Muscle layer of duodenum (tissue), 2 donors: ENCODE data around the gene CHPT1.
A peak's percentile ranks its signal among the peaks of the same experiment; 100 is the strongest.

ENCODE experiments used
- H3K27ac ChIP-seq: one replicate; pipeline ENCODE4 v1.7.0; 2013; ENCODE audit warnings: mild to moderate bottlenecking, low read length
- H3K27me3 ChIP-seq: one replicate; pipeline ENCODE4 v1.7.0; 2013; ENCODE audit warnings: low read depth, mild to moderate bottlenecking, control low read depth, low read length
- H3K36me3 ChIP-seq, 2 donors: one replicate each; pipeline ENCODE4 v1.7.0; 2013; ENCODE audit warnings: low read length in 2 of 2, control low read depth in 1 of 2, mild to moderate bottlenecking in 1 of 2; ENCODE audit not compliant: insufficient read depth in 2 of 2, control insufficient read depth in 1 of 2
- H3K4me1 ChIP-seq, 2 donors: one replicate each; pipeline ENCODE4 v1.7.0; 2013; ENCODE audit warnings: low read length in 2 of 2, mild to moderate bottlenecking in 2 of 2, control low read depth in 1 of 2, moderate library complexity in 1 of 2; ENCODE audit not compliant: insufficient read depth in 2 of 2, control insufficient read depth in 1 of 2
- H3K4me3 ChIP-seq, 2 donors: one replicate each; pipeline ENCODE4 v1.7.0; 2013; ENCODE audit warnings: low read length in 2 of 2, low read depth in 1 of 2, mild to moderate bottlenecking in 1 of 2
- H3K9me3 ChIP-seq, 2 donors: one replicate each; pipeline ENCODE4 v1.7.0; 2013; ENCODE audit warnings: low read length in 2 of 2, control low read depth in 1 of 2, mild to moderate bottlenecking in 1 of 2; ENCODE audit not compliant: control insufficient read depth in 1 of 2
- donor health status: healthy.

Gene CHPT1

GRCh38 chr12:101700299-101700820 is 2.9 kb downstream of the CHPT1 start:
- H3K4me3 ChIP-seq = no peak overlapping the region
- H3K4me1 ChIP-seq = peaks cover 20 to 45% of the 10 kb centered on the region in 2 donors
- no peaks in the 10 kb centered on the region for H3K9me3 ChIP-seq

GRCh38 chr12:101703487-101703886 is 6.0 kb downstream of the CHPT1 start:
- no peaks in the 10 kb centered on the region for H3K9me3 ChIP-seq
- no peaks in the 10 kb centered on the region for H3K27me3 ChIP-seq
- no peak overlapping the region for H3K4me3 ChIP-seq
- H3K4me1 ChIP-seq = peaks cover 24 to 47% of the 10 kb centered on the region in 2 donors
- peaks cover 0 to 3% of the 10 kb centered on the region in 2 donors for H3K36me3 ChIP-seq
- H3K27ac ChIP-seq = no peak overlapping the region

More at GRCh38 chr12:101700299-101700820, 2.9 kb downstream of the CHPT1 start:
- H3K27me3 ChIP-seq = no peaks in the 10 kb centered on the region
- peaks cover 0 to 3% of the 10 kb centered on the region in 2 donors for H3K36me3 ChIP-seq
- H3K27ac ChIP-seq = peak overlapping the region; percentile 24

DNA sequence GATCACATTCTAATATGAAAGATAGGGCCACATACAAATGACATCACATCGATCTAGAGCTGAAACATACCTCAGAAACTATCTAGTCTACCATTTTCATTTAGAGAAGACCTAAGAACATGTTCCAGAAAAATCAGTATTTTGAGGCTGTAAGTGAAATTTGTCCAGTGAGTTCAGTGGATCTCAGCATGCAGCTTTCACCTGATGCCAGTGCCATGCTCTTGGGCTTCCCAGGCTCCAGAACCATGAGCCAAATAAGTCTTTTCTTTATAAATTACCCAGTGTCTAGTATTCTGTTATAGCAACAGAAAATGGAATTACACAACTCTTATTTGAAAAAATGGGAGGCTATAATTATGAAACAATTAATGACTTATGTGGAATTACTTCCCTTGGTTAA is 9.0 kb downstream of the CHPT1 start:
- Histone ChIP-seq H3K27ac (no peak overlapping the region), H3K9me3 (no peaks in the 10 kb centered on the region), H3K27me3 (no peaks in the 10 kb centered on the region), H3K4me1 (peaks cover 19 to 26% of the 10 kb centered on the region in 2 donors), H3K36me3 (peaks cover 0 to 3% of the 10 kb centered on the region in 2 donors), H3K4me3 (no peak overlapping the region)

- H3K9me3 ChIP-seq = no peaks in the 10 kb centered on the region
- H3K27me3 ChIP-seq = no peaks in the 10 kb centered on the region
- peaks cover 15 to 18% of the 10 kb centered on the region in 2 donors for H3K4me1 ChIP-seq
- peaks cover 0 to 3% of the 10 kb centered on the region in 2 donors for H3K36me3 ChIP-seq
- no peak overlapping the region for H3K27ac ChIP-seq
- no peak overlapping the region for H3K4me3 ChIP-seq
These were observed 9.8 kb downstream of the CHPT1 start for GRCh38 chr12:101707131-101707782.

DNA sequence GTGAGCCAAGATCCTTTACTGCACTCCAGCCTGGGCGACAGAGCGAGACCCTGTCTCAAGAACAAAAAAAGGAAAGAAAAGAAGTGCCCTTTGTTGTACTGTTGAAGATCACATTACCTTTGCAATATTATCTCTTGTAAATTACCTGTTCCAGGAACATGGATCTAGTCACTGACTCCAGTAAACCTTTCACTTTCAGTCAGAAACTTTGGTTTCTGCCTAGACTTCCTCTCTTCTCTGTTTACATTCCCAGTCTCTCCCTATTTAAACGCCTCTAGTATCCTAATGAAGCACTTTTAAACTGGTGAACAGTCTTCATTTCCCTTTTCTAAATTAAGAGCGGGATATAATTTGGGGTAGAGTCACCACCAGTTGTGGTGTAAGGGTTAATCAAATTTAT is 12.8 kb downstream of the CHPT1 start:
- no peaks in the 10 kb centered on the region for H3K9me3 ChIP-seq
- no peaks in the 10 kb centered on the region for H3K27me3 ChIP-seq
- H3K36me3 ChIP-seq = no peaks in the 10 kb centered on the region
- H3K27ac ChIP-seq = no peak overlapping the region
- H3K4me3 ChIP-seq = no peak overlapping the region
- H3K4me1 ChIP-seq = peaks cover 17 to 18% of the 10 kb centered on the region in 2 donors

- peaks cover 9 to 15% of the 10 kb centered on the region in 2 donors for H3K4me1 ChIP-seq
- peak overlapping the region; percentile 74 for H3K27ac ChIP-seq
- no peaks in the 10 kb centered on the region for H3K27me3 ChIP-seq
- H3K9me3 ChIP-seq = no peaks in the 10 kb centered on the region
- H3K4me3 ChIP-seq = peak overlapping the region; percentile 12 to 48
- H3K36me3 ChIP-seq = no peaks in the 10 kb centered on the region
These were observed 15.7 kb downstream of the CHPT1 start for GRCh38 chr12:101713059-101713682.

DNA sequence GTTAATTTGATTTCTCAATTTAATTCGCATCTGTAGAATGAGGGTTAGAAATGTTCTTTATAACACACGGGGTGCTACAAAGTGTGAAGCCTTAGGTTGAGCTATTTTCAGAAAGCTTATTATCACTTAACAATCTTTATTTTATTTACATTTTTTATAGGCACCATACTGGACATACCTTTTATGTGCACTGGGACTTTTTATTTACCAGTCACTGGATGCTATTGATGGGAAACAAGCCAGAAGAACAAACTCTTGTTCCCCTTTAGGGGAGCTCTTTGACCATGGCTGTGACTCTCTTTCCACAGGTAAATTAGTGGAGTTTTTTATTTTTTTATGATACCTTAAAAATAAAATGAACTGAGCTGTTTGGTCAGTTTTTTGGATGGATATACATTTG is 16.5 kb downstream of the CHPT1 start:
- peak overlapping the region; percentile 74 for H3K27ac ChIP-seq
- H3K4me3 ChIP-seq = no peak overlapping the region
- H3K27me3 ChIP-seq = no peaks in the 10 kb centered on the region
- H3K9me3 ChIP-seq = no peaks in the 10 kb centered on the region
- peaks cover 9 to 15% of the 10 kb centered on the region in 2 donors for H3K4me1 ChIP-seq
- no peaks in the 10 kb centered on the region for H3K36me3 ChIP-seq

DNA sequence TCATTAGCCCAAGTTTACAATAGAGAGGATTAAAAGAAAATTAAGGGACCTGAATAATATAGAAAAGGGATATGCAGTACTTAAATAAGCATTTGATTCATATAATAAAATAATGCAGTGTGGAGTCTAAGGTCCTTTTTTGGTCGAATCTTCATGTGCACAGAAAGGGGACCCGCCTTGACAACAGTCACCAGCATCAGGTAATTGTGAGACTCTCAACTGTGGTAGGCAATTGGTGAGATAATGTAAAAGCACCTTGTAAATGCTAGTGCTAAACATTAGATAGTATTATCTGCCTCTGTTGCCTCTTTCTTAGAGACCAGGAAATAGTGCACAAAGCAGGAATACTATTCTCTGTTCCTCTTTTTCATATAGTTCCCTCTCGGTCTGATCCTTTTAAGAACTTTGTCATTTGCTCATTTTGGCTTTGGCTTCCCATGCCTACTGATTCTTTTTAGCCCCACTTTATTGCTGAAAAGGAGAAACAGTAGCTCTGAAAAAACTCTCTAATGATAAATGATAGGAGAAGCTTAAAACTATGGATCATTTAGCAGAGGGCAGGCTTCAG is 17.5 kb downstream of the CHPT1 start:
- Histone ChIP-seq H3K4me1 (peaks cover 9 to 12% of the 10 kb centered on the region in 2 donors), H3K36me3 (no peaks in the 10 kb centered on the region), H3K27me3 (no peaks in the 10 kb centered on the region), H3K9me3 (no peaks in the 10 kb centered on the region), H3K27ac (peak overlapping the region; percentile 19), H3K4me3 (no peak overlapping the region)

- Histone ChIP-seq H3K9me3 (no peaks in the 10 kb centered on the region), H3K36me3 (peaks cover 7 to 11% of the 10 kb centered on the region in 2 donors), H3K27ac (no peak overlapping the region), H3K27me3 (no peaks in the 10 kb centered on the region), H3K4me1 (peaks cover 0 to 6% of the 10 kb centered on the region in 2 donors), H3K4me3 (no peak overlapping the region)
These were observed 22.1 kb downstream of the CHPT1 start for GRCh38 chr12:101719566-101719965.

- H3K9me3 ChIP-seq = no peaks in the 10 kb centered on the region
- H3K27me3 ChIP-seq = no peaks in the 10 kb centered on the region
- H3K4me1 ChIP-seq = peaks cover 0 to 5% of the 10 kb centered on the region in 2 donors
- no peak overlapping the region for H3K27ac ChIP-seq
- H3K36me3 ChIP-seq = peaks cover 11% of the 10 kb centered on the region in 2 donors
- H3K4me3 ChIP-seq = no peak overlapping the region
These were observed 22.7 kb downstream of the CHPT1 start for GRCh38 chr12:101720118-101720517.

DNA sequence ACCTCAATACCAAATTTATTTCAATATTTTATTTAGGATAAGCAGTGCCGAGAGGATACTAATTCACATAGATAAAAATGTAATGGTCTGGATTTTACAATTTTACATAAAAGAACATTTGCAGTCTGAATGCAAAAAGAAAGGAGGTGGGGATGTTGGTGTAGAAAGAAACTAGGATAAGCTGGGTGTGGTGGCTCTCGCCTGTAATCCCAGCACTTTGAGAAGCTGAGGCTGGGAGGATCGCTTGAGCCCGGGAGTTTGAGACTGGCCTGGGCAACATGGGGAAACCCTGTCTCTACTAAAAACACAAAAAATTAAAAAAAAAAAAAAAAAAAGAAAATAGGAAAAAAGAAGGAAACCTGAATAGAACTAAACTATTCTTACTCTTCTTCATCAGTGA is 25.0 kb downstream of the CHPT1 start:
- no peak overlapping the region for H3K4me3 ChIP-seq
- no peaks in the 10 kb centered on the region for H3K27me3 ChIP-seq
- peaks cover 16 to 23% of the 10 kb centered on the region in 2 donors for H3K36me3 ChIP-seq
- H3K4me1 ChIP-seq = no peaks in the 10 kb centered on the region
- H3K9me3 ChIP-seq = no peaks in the 10 kb centered on the region
- no peak overlapping the region for H3K27ac ChIP-seq
